Measurements from ENCODE around the gene SOHLH2. TPM values are rescaled to one million over a fixed set of nuclear protein-coding genes. Genes with fewer than 3 reads are reported as not detected.

Gene SOHLH2, protein sequence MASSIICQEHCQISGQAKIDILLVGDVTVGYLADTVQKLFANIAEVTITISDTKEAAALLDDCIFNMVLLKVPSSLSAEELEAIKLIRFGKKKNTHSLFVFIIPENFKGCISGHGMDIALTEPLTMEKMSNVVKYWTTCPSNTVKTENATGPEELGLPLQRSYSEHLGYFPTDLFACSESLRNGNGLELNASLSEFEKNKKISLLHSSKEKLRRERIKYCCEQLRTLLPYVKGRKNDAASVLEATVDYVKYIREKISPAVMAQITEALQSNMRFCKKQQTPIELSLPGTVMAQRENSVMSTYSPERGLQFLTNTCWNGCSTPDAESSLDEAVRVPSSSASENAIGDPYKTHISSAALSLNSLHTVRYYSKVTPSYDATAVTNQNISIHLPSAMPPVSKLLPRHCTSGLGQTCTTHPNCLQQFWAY
- total RNA-seq (2022) (not detected in 2 replicates), Bru-seq, nascent RNA (not detected), BruChase-seq, experiment 1, labeled RNA remaining after a 6-hour chase (not detected), BruChase-seq, experiment 2, labeled RNA remaining after a 2-hour chase (not detected)
- long read RNA-seq = 0 reads

GRCh38 chr13:36214163-36214921 is at the start of gene SOHLH2:
TSS of gene SOHLH2 (minus strand) at chr13:36214556. CDS start at chr13:36214526, 30 bp downstream.
- no peaks in the 10 kb centered on the region for H3K4me1 Mint-ChIP-seq (ENCODE audit: low read depth, unreplicated experiment)
- no TSS peak for BruUV-seq (replicated peaks)
- DNase-seq = no peak
- H3K9me3 Mint-ChIP-seq (ENCODE audit: low read depth, unreplicated experiment) = no peaks in the 10 kb centered on the region
- H3K4me3 Mint-ChIP-seq (ENCODE audit: low read depth, unreplicated experiment) = no peak within 1 kb of the TSS
- TF ChIP-seq, protein P1, sequence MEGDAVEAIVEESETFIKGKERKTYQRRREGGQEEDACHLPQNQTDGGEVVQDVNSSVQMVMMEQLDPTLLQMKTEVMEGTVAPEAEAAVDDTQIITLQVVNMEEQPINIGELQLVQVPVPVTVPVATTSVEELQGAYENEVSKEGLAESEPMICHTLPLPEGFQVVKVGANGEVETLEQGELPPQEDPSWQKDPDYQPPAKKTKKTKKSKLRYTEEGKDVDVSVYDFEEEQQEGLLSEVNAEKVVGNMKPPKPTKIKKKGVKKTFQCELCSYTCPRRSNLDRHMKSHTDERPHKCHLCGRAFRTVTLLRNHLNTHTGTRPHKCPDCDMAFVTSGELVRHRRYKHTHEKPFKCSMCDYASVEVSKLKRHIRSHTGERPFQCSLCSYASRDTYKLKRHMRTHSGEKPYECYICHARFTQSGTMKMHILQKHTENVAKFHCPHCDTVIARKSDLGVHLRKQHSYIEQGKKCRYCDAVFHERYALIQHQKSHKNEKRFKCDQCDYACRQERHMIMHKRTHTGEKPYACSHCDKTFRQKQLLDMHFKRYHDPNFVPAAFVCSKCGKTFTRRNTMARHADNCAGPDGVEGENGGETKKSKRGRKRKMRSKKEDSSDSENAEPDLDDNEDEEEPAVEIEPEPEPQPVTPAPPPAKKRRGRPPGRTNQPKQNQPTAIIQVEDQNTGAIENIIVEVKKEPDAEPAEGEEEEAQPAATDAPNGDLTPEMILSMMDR (IDR thresholded peaks at IDR 0.05; ENCODE audit: unreplicated experiment) = no peak
- H3K27ac Mint-ChIP-seq (ENCODE audit: unreplicated experiment) = no peak within 1 kb of the TSS
- intact Hi-C loops (cut with micrococcal nuclease; ENCODE audit: unreplicated experiment) = no loop called here
- CTCF ChIA-PET = interaction anchor here (1.0 kb wide), 1 partner anchor 98 kb away, joined by 3 read pairs; no protein-coding TSS in a partner anchor
- H3K27me3 Mint-ChIP-seq (ENCODE audit: unreplicated experiment) = peaks cover 32% of the 10 kb centered on the region
- no peaks in the 10 kb centered on the region for H3K36me3 Mint-ChIP-seq (ENCODE audit: insufficient read depth, unreplicated experiment)

DNA sequence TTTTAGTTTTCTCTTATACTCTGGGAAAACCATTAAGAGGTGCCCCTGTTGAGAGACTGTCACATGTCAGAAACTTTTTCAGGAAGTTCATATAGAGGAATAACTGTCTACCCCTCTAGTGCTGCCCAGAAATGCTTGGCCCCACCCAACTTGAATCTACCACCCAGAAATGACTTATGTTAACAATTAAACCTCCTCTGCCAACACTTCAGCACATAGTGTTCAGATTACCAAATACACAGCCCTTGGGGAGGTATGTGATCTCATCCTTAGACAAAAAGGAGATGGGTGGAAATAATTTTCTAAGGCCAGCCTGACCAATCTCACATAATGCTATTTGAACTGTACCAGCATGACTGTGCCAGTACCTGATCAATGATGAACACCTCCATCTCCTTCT is 47.6 kb upstream of the SOHLH2 start:
- BruUV-seq (replicated peaks) = no TSS peak

DNA sequence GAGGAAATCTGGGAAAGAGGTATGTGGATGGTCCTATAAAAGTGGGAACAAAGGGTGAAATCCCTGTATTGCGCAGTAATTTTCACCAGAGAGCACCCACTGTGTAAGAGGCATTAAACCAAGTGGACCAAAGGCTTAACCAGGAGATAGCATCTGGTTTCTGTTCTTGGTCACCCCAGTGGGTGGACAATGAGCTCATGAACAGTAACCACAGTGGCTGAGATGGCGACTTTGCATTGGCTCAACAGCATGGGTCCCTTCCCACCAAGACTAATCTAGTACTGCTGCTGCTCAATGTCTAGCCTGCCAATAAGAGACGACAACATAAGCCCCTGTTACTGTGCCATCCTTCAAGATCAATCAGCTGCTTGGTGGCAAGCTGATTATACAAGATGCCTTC is 46.7 kb upstream of the SOHLH2 start:
- Mint-ChIP-seq H3K4me1 (ENCODE audit: low read depth, unreplicated experiment) (no peaks in the 10 kb centered on the region), H3K27ac (ENCODE audit: unreplicated experiment) (no peak overlapping the region), H3K27me3 (ENCODE audit: unreplicated experiment) (peaks cover 12% of the 10 kb centered on the region), H3K4me3 (ENCODE audit: low read depth, unreplicated experiment) (no peak overlapping the region), H3K36me3 (ENCODE audit: insufficient read depth, unreplicated experiment) (no peaks in the 10 kb centered on the region), H3K9me3 (ENCODE audit: low read depth, unreplicated experiment) (peaks cover 2% of the 10 kb centered on the region)
- intact Hi-C loops (cut with micrococcal nuclease; ENCODE audit: unreplicated experiment) = no loop called here
- no peak for DNase-seq
- BruUV-seq (replicated peaks) = no TSS peak
- TF ChIP-seq, protein P1 (IDR thresholded peaks at IDR 0.05; ENCODE audit: unreplicated experiment) = no peak
- CTCF ChIA-PET = no interaction called here

More for the DNA sequence above, 47.6 kb upstream of the SOHLH2 start:
- TF ChIP-seq, protein P1 (IDR thresholded peaks at IDR 0.05; ENCODE audit: unreplicated experiment) = no peak
- Mint-ChIP-seq H3K4me3 (ENCODE audit: low read depth, unreplicated experiment) (no peak overlapping the region), H3K36me3 (ENCODE audit: insufficient read depth, unreplicated experiment) (no peaks in the 10 kb centered on the region), H3K27ac (ENCODE audit: unreplicated experiment) (no peak overlapping the region), H3K4me1 (ENCODE audit: low read depth, unreplicated experiment) (no peaks in the 10 kb centered on the region), H3K9me3 (ENCODE audit: low read depth, unreplicated experiment) (no peaks in the 10 kb centered on the region), H3K27me3 (ENCODE audit: unreplicated experiment) (peaks cover 20% of the 10 kb centered on the region)
- CTCF ChIA-PET = no interaction called here
- intact Hi-C loops (cut with micrococcal nuclease; ENCODE audit: unreplicated experiment) = no loop called here
- DNase-seq = no peak

DNA sequence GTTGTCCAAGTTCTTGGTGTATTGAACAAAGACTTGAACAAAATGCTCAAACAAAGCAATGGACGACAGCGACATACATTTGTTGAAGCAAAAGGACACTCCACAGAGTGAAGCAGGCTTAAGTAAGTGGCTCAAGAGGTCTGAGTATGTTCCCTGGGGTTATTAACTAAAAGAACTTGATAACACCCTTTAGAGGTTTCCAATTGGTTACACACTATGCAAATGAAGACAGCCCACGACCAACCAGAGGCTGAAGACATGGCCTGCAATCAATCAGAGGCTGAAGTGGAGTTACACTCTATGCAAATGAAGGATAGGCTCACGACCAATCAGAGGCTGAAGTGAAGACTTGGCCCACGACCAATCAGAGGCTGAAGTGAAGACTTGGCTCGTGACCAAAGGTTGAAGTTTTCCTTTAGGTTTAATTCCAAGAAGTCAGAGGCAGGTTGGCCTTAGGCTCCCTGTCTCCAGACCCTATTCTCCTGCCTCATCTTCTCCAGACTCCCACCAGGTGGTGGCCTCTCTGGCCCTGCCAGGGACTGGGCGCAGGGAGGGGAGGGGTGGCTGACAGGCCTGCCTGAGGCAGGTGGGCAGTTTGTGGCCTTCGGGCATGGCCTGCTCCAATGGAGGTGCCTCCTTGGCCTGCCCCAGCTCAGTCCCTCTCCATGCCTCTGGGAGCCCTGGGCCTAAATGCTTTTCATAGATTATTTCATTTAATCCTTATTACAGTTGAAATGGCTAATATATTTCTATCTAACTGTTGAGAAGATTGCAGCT is 45.2 kb upstream of the SOHLH2 start:
- BruUV-seq (replicated peaks) = no TSS peak

More for the DNA sequence above, 45.2 kb upstream of the SOHLH2 start:
- H3K4me1 Mint-ChIP-seq (ENCODE audit: low read depth, unreplicated experiment) = no peaks in the 10 kb centered on the region
- no peak for DNase-seq
- TF ChIP-seq, protein P1 (IDR thresholded peaks at IDR 0.05; ENCODE audit: unreplicated experiment) = no peak
- H3K9me3 Mint-ChIP-seq (ENCODE audit: low read depth, unreplicated experiment) = peaks cover 2% of the 10 kb centered on the region
- H3K27ac Mint-ChIP-seq (ENCODE audit: unreplicated experiment) = no peak overlapping the region
- H3K4me3 Mint-ChIP-seq (ENCODE audit: low read depth, unreplicated experiment) = no peak overlapping the region
- intact Hi-C loops (cut with micrococcal nuclease; ENCODE audit: unreplicated experiment) = no loop called here
- no peaks in the 10 kb centered on the region for H3K36me3 Mint-ChIP-seq (ENCODE audit: insufficient read depth, unreplicated experiment)
- peaks cover 12% of the 10 kb centered on the region for H3K27me3 Mint-ChIP-seq (ENCODE audit: unreplicated experiment)
- CTCF ChIA-PET = no interaction called here

All from Calu3 (cell line).